ENCODE results near the gene BTBD9. TPM values are rescaled to one million over a fixed set of nuclear protein-coding genes. Genes with fewer than 3 reads are reported as not detected.

The BTBD9 gene
- total RNA-seq, 2 donors from 2014 or later, result 15.3 to 23.6 TPM

DNA sequence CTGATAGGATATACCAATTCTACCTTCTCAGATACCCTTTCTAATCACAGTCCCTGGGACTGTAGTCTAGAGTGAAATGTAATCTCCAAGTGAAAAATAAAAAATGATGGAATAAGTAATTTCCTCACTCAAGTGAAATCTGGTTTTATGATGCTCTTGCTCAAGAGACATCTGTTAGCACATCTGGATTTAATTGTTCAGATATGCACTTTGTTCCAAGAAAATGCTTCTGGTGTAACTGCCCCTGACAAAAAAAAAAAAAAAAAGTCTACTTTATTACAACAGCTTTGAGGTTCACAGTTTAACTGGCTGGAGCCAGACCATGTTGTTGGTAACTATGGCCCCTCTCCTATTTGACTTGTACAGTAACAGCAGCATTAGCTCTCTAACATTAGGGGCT, 251.8 kb downstream of the BTBD9 start:
- Histone ChIP-seq H3K4me1 (no peaks in the 10 kb centered on the region), H3K27ac (no peak overlapping the region), H3K9me3 (no peaks in the 10 kb centered on the region), H3K9ac (ENCODE audit: low read depth in 2 of 2, low read length in 2 of 2) (no peak overlapping the region), H3K27me3 (no peaks in the 10 kb centered on the region), H3K36me3 (no peaks in the 10 kb centered on the region), H3K4me3 (no peak overlapping the region)
- DNase-seq, result no peak
- intact Hi-C loops (cut with DNase I), result no loop called here
- TF ChIP-seq, protein P1, sequence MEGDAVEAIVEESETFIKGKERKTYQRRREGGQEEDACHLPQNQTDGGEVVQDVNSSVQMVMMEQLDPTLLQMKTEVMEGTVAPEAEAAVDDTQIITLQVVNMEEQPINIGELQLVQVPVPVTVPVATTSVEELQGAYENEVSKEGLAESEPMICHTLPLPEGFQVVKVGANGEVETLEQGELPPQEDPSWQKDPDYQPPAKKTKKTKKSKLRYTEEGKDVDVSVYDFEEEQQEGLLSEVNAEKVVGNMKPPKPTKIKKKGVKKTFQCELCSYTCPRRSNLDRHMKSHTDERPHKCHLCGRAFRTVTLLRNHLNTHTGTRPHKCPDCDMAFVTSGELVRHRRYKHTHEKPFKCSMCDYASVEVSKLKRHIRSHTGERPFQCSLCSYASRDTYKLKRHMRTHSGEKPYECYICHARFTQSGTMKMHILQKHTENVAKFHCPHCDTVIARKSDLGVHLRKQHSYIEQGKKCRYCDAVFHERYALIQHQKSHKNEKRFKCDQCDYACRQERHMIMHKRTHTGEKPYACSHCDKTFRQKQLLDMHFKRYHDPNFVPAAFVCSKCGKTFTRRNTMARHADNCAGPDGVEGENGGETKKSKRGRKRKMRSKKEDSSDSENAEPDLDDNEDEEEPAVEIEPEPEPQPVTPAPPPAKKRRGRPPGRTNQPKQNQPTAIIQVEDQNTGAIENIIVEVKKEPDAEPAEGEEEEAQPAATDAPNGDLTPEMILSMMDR (IDR thresholded peaks at IDR 0.05), result no peak

DNA sequence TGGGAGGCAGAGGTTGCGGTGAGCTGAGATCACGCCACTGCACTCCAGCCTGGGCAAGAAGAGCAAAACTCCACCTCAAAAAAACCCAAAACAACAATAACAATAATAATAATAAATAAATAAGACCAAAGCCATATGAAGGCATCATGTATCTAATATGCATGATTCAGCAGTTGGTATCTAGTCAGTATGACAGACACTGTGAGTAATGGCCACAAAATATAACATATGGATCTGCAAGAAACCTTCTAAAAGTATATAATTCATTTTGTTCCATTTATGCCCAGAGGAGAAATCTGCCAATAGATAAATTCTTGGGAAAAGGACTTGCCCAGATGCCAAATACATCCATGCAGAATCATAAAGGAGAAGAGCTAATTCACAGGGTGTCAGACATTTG, 252.3 kb downstream of the BTBD9 start:
- no peaks in the 10 kb centered on the region for H3K27me3 ChIP-seq
- H3K27ac ChIP-seq, result no peak overlapping the region
- DNase-seq, result no peak
- TF ChIP-seq, protein P1 (IDR thresholded peaks at IDR 0.05), result no peak
- H3K9ac ChIP-seq (ENCODE audit: low read depth in 2 of 2, low read length in 2 of 2), result no peak overlapping the region
- H3K4me3 ChIP-seq, result no peak overlapping the region
- no peaks in the 10 kb centered on the region for H3K9me3 ChIP-seq
- intact Hi-C loops (cut with DNase I), result no loop called here
- H3K36me3 ChIP-seq, result no peaks in the 10 kb centered on the region
- H3K4me1 ChIP-seq, result no peaks in the 10 kb centered on the region

DNA sequence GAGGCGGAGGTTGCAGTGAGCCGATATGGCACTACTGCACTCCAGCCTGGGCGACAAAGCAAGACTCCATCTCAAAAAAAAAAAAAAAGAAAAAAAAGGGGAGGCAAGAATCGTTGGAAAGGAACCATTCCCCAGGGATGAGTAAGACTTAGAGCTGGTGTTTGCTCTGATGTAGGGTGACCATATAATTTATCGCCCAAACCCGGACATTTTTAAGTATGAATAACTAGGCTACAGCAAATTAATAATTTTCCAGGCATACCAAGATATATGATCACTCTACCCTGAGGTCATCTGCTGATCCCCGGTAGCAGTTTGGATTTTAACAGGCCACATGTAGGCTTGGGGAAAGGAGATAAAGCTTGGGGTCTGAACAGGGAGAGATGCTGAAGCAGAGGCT, 260.9 kb downstream of the BTBD9 start:
- H3K9ac ChIP-seq (ENCODE audit: low read depth in 2 of 2, low read length in 2 of 2), result no peak overlapping the region
- TF ChIP-seq, protein P1 (IDR thresholded peaks at IDR 0.05), result no peak
- no peak overlapping the region for H3K4me3 ChIP-seq
- intact Hi-C loops (cut with DNase I), result no loop called here
- no peaks in the 10 kb centered on the region for H3K9me3 ChIP-seq
- no peaks in the 10 kb centered on the region for H3K27me3 ChIP-seq
- no peak overlapping the region for H3K27ac ChIP-seq
- H3K36me3 ChIP-seq, result no peaks in the 10 kb centered on the region
- H3K4me1 ChIP-seq, result no peaks in the 10 kb centered on the region
- no peak for DNase-seq

DNA sequence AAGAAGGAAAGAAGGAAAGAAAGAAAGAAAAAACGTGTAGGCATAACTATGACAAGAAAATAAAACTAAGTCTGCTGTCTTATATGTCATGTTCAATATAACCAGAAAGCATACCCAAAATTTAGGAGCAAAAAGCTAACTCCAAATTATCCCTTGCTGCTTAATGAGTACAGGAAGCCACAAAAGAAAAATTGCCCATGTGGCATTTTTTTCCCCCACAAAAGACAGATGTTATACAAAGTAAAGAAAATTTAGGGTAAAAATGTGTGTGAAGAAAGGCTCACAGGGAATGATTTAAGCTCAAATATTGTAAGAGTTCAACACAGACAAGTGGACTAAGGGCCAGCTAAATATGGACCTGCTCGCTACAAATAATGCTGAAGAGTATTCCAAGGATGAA, 263.8 kb downstream of the BTBD9 start:
- Histone ChIP-seq H3K36me3 (no peaks in the 10 kb centered on the region), H3K27ac (no peak overlapping the region), H3K9ac (ENCODE audit: low read depth in 2 of 2, low read length in 2 of 2) (no peak overlapping the region), H3K9me3 (no peaks in the 10 kb centered on the region), H3K27me3 (no peaks in the 10 kb centered on the region), H3K4me3 (no peak overlapping the region), H3K4me1 (no peaks in the 10 kb centered on the region)
- intact Hi-C loops (cut with DNase I), result no loop called here
- DNase-seq, result no peak
- TF ChIP-seq, protein P1 (IDR thresholded peaks at IDR 0.05), result no peak

DNA sequence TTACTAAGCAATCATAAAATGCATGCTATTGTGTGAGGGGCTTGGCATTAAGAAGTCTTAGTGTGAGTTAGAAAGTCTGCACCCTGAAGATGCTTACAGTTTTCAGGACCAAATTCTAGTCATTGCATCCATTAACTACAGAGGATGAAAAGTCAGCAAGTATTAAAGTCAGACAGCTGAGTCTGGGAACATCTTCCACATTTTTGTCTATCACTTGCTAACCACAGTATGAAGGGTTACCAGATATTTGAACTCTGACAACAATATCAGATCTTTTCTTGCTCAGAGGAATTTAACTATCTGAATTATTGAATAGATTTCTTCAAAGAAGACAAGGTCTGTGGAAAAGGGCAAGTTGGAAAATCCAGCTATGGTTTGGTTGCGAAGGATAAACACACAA, 264.4 kb downstream of the BTBD9 start:
- H3K4me1 ChIP-seq, result no peaks in the 10 kb centered on the region
- no peaks in the 10 kb centered on the region for H3K9me3 ChIP-seq
- no peaks in the 10 kb centered on the region for H3K27me3 ChIP-seq
- TF ChIP-seq, protein P1 (IDR thresholded peaks at IDR 0.05), result no peak
- H3K9ac ChIP-seq (ENCODE audit: low read depth in 2 of 2, low read length in 2 of 2), result no peak overlapping the region
- H3K4me3 ChIP-seq, result no peak overlapping the region
- intact Hi-C loops (cut with DNase I), result no loop called here
- no peak overlapping the region for H3K27ac ChIP-seq
- no peak for DNase-seq
- H3K36me3 ChIP-seq, result no peaks in the 10 kb centered on the region

DNA sequence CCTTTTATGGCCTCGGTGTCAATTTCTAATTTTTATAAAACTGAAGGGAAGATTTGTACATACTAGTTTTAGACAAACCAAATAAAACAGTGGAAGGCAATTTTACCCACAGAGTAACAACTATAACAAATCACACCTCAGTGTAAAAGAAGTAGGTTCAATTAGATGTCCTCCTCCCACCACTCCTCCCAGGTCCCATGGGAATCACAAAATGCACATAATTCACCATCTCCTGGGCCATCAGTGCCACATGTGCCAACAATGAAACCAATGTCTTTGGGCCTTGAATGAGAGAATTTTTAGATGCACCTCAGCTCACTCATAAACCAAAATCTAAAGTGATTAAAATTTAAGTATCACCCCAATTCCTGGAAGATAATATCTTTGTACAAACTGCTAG, 267.8 kb downstream of the BTBD9 start:
- H3K27ac ChIP-seq, result no peak overlapping the region
- no peaks in the 10 kb centered on the region for H3K36me3 ChIP-seq
- no peak for DNase-seq
- no peak overlapping the region for H3K9ac ChIP-seq (ENCODE audit: low read depth in 2 of 2, low read length in 2 of 2)
- H3K27me3 ChIP-seq, result no peaks in the 10 kb centered on the region
- H3K4me1 ChIP-seq, result no peaks in the 10 kb centered on the region
- intact Hi-C loops (cut with DNase I), result no loop called here
- TF ChIP-seq, protein P1 (IDR thresholded peaks at IDR 0.05), result no peak
- no peaks in the 10 kb centered on the region for H3K9me3 ChIP-seq
- no peak overlapping the region for H3K4me3 ChIP-seq

All from colonic mucosa (tissue), 4 donors.